IMR-90 (cell line): ENCODE measurements around the gene IFI27L2.

Experiments used
- BHLHE40 ChIP-seq: fragments of 150-350 bp; IDR thresholded peaks from 2 replicates; pipeline ENCODE4 v1.6.1; 2016; ENCODE audit warnings: mild to moderate bottlenecking, low read depth, low read length
- CEBPB ChIP-seq: IDR thresholded peaks from 2 replicates; pipeline ENCODE4 v1.6.1; 2012; ENCODE audit warnings: low read depth, low read length, improper control_type of control experiment
- CTCF ChIP-seq: conservative IDR thresholded peaks from 2 replicates; pipeline ENCODE4 v1.5.1; 2012; ENCODE audit warnings: mild to moderate bottlenecking, low read depth, low read length, improper control_type of control experiment
- MAFK ChIP-seq: IDR thresholded peaks from 2 replicates; pipeline ENCODE4 v1.6.1; 2012; ENCODE audit warnings: low read depth, low read length, improper control_type of control experiment
- MXI1 ChIP-seq: IDR thresholded peaks from 2 replicates; pipeline ENCODE4 v1.6.1; 2012; ENCODE audit warnings: low read depth, mild to moderate bottlenecking, low read length, moderate library complexity, borderline replicate concordance
- NFE2L2 ChIP-seq: fragments of 150-350 bp; IDR thresholded peaks from 2 replicates; pipeline ENCODE4 v1.6.1; 2016; ENCODE audit warnings: low read depth, mild to moderate bottlenecking, low read length
- POLR2A ChIP-seq: IDR thresholded peaks from 2 replicates; pipeline ENCODE4 v1.6.1; 2012; ENCODE audit warnings: mild to moderate bottlenecking, low read depth, low read length
- RAD21 ChIP-seq: IDR thresholded peaks from 2 replicates; pipeline ENCODE4 v1.6.1; 2012; ENCODE audit warnings: low read length, improper control_type of control experiment
- RCOR1 ChIP-seq: IDR thresholded peaks from 2 replicates; pipeline ENCODE4 v1.6.1; 2012; ENCODE audit warnings: mild to moderate bottlenecking, low read length, improper control_type of control experiment; ENCODE audit not compliant: insufficient replicate concordance
- RFX5 ChIP-seq: IDR thresholded peaks from 2 replicates; pipeline ENCODE4 v1.8.0; 2012; ENCODE audit warnings: low read depth, mild to moderate bottlenecking, low read length, moderate library complexity
- SMC3 ChIP-seq: fragments of 150-350 bp; IDR thresholded peaks from 2 replicates; pipeline ENCODE4 v1.6.1; 2016; ENCODE audit warnings: low read depth, mild to moderate bottlenecking, antibody characterized with exemption, low read length, moderate library complexity
- USF2 ChIP-seq: fragments of 150-350 bp; IDR thresholded peaks from 2 replicates; pipeline ENCODE4 v1.6.1; 2017; ENCODE audit warnings: mild to moderate bottlenecking, antibody characterized with exemption, low read length, low read depth

GRCh38 chr14:94088516-94088915 lies 40.9 kb downstream of the IFI27L2 start:
- TF ChIP-seq CTCF: no peak
- no peak for TF ChIP-seq CEBPB
- TF ChIP-seq USF2: no peak
- no peak for TF ChIP-seq POLR2A
- no peak for TF ChIP-seq MXI1
- TF ChIP-seq NFE2L2: no peak
- no peak for TF ChIP-seq RCOR1
- no peak for TF ChIP-seq RAD21
- TF ChIP-seq RFX5: no peak
- no peak for TF ChIP-seq MAFK
- 0 out of 2 replicates have a peak, but pooled peaks have one; percentile 31 for TF ChIP-seq BHLHE40
- TF ChIP-seq SMC3: no peak
